Mesothelial cell of epicardium (in vitro differentiated cells): ENCODE results near the gene STAT5A. TPM values are rescaled to one million over a fixed set of nuclear protein-coding genes. Genes with fewer than 3 reads are reported as not detected.

Experiments used
- DNase-seq, 2 experiments: peaks; one replicate each; pipeline ENCODE4 v3.0.0; 2021; ENCODE audit warnings: low spot score in 2 of 2; ENCODE audit not compliant: unreplicated experiment in 2 of 2
- H3K27ac Mint-ChIP-seq: 2 replicates; pipeline ENCODE4 v1.8.0; 2021; ENCODE audit warnings: mixed read lengths
- H3K27me3 Mint-ChIP-seq: 2 replicates; pipeline ENCODE4 v1.8.0; 2021; ENCODE audit warnings: low read depth, mixed read lengths
- H3K36me3 Mint-ChIP-seq: 2 replicates; pipeline ENCODE4 v1.8.0; 2021; ENCODE audit warnings: mixed read lengths
- H3K4me1 Mint-ChIP-seq: 2 replicates; pipeline ENCODE4 v1.8.0; 2021; ENCODE audit warnings: mixed read lengths
- H3K4me3 Mint-ChIP-seq: 2 replicates; pipeline ENCODE4 v1.8.0; 2021; ENCODE audit warnings: mild to moderate bottlenecking, moderate library complexity, mixed read lengths
- H3K9me3 Mint-ChIP-seq: 2 replicates; pipeline ENCODE4 v1.8.0; 2021; ENCODE audit warnings: mixed read lengths
- CTCF ChIP-seq: fragments of 200-600 bp; sonication (generic); IDR thresholded peaks from one replicate; pipeline ENCODE4 v1.5.0; 2021; ENCODE audit warnings: antibody characterized with exemption; ENCODE audit not compliant: unreplicated experiment
- total RNA-seq: library from RNA; stranded (reverse); gene quantifications from 3 replicates; pipeline ENCODE4 v1.2.1, GENCODE V29; 2021

Gene STAT5A
- total RNA-seq, 1 donor from 2014 or later, result 11.7 TPM

- Mint-ChIP-seq H3K4me3 (peak overlapping the region; percentile 77), H3K27ac (peak overlapping the region; percentile 85), H3K4me1 (peaks cover 29% of the 10 kb centered on the region), H3K36me3 (no peaks in the 10 kb centered on the region), H3K27me3 (no peaks in the 10 kb centered on the region), H3K9me3 (no peaks in the 10 kb centered on the region)
- DNase-seq, result peak in 1 of 2 experiments; percentile 71
- no peak for TF ChIP-seq CTCF
These were observed 12.6 kb upstream of the STAT5A start for GRCh38 chr17:42275527-42276358.

- no peaks in the 10 kb centered on the region for H3K9me3 Mint-ChIP-seq
- H3K4me3 Mint-ChIP-seq, result peak within 1 kb of the TSS; percentile 77
- peak within 1 kb of the TSS; percentile 85 for H3K27ac Mint-ChIP-seq
- peaks cover 29% of the 10 kb centered on the region for H3K4me1 Mint-ChIP-seq
- H3K36me3 Mint-ChIP-seq, result no peaks in the 10 kb centered on the region
- DNase-seq, result no peak
- no peaks in the 10 kb centered on the region for H3K27me3 Mint-ChIP-seq
- TF ChIP-seq CTCF, result no peak
These were observed 12.0 kb upstream of the STAT5A start, which contains the start of gene STAT5B for GRCh38 chr17:42276359-42276608. Gene STAT5B, minus strand, starts transcription at chr17:42276391. Its CDS starts 44,264 bp downstream, at chr17:42232127.

- no peaks in the 10 kb centered on the region for H3K36me3 Mint-ChIP-seq
- H3K4me3 Mint-ChIP-seq, result peak overlapping the region; percentile 77
- H3K4me1 Mint-ChIP-seq, result peaks cover 29% of the 10 kb centered on the region
- TF ChIP-seq CTCF, result no peak
- no peaks in the 10 kb centered on the region for H3K27me3 Mint-ChIP-seq
- peak overlapping the region; percentile 74 for H3K27ac Mint-ChIP-seq
- peak; percentile 45 to 63 for DNase-seq
- H3K9me3 Mint-ChIP-seq, result no peaks in the 10 kb centered on the region
These were observed 11.5 kb upstream of the STAT5A start for GRCh38 chr17:42276609-42277341.

- Mint-ChIP-seq H3K36me3 (no peaks in the 10 kb centered on the region), H3K27ac (peak overlapping the region; percentile 74), H3K9me3 (no peaks in the 10 kb centered on the region), H3K4me3 (peak overlapping the region; percentile 77), H3K27me3 (no peaks in the 10 kb centered on the region), H3K4me1 (peaks cover 29% of the 10 kb centered on the region)
- DNase-seq, result no peak
- no peak for TF ChIP-seq CTCF
These were observed 11.0 kb upstream of the STAT5A start for GRCh38 chr17:42277342-42277712.

GRCh38 chr17:42279776-42280630 lies 8.3 kb upstream of the STAT5A start:
- no peaks in the 10 kb centered on the region for H3K27me3 Mint-ChIP-seq
- no peak overlapping the region for H3K27ac Mint-ChIP-seq
- H3K4me3 Mint-ChIP-seq, result no peak overlapping the region
- H3K36me3 Mint-ChIP-seq, result no peaks in the 10 kb centered on the region
- peaks cover 12% of the 10 kb centered on the region for H3K4me1 Mint-ChIP-seq
- no peaks in the 10 kb centered on the region for H3K9me3 Mint-ChIP-seq
- TF ChIP-seq CTCF, result no peak
- peak in 1 of 2 experiments; percentile 5 for DNase-seq
